ENCODE data around the gene PCYT2. TPM values are rescaled to one million over a fixed set of nuclear protein-coding genes. Genes with fewer than 3 reads are reported as not detected.

The PCYT2 gene
- total and polyA plus RNA-seq, 9 of the 15 experiments (the other 6 are each of a cell fraction or from before 2014, with no cell fraction given): 0.92 to 134 (median 82.5) TPM

GRCh38 chr17:81890447-81891302 is 20.5 kb downstream of the PCYT2 start (continued):
- TF ChIP-seq UBTF (IDR thresholded peaks at IDR 0.05; ENCODE audit: borderline replicate concordance in 1 of 2, low read depth in 2 of 2, low read length in 2 of 2) (peak in 1 of 2 experiments; percentile 63; a peak in 1 of 4 replicates), PURB (CRISPR knock-in tag; IDR thresholded peaks at IDR 0.05; ENCODE audit: low read depth) (no peak), E2F6 (IDR thresholded peaks at IDR 0.05; ENCODE audit: borderline replicate concordance in 1 of 2, extremely low read depth in 1 of 2, insufficient read depth in 1 of 2, insufficient read length in 1 of 2, low read depth in 1 of 2, low read length in 1 of 2, poor library complexity in 1 of 2, severe bottlenecking in 1 of 2) (peak in 1 of 2 experiments; percentile 22), MTF1 (CRISPR knock-in tag; IDR thresholded peaks at IDR 0.05; ENCODE audit: borderline replicate concordance) (no peak), GTF2A2 (tag; IDR thresholded peaks at IDR 0.05) (no peak), MGA (IDR thresholded peaks at IDR 0.05) (no peak), ZNF239 (CRISPR knock-in tag; IDR thresholded peaks at IDR 0.05) (no peak), HSF4 (CRISPR knock-in tag; IDR thresholded peaks at IDR 0.05; ENCODE audit: borderline replicate concordance) (no peak), BACH1 (tag; IDR thresholded peaks at IDR 0.05) (no peak), FOXA1 (IDR thresholded peaks at IDR 0.05; ENCODE audit: borderline replicate concordance) (no peak)
